Transverse colon (tissue), 4 donors: ENCODE data around the gene SLC6A9. TPM values are rescaled to one million over a fixed set of nuclear protein-coding genes. Genes with fewer than 3 reads are reported as not detected.

ENCODE experiments used
- DNase-seq: peaks from one replicate; pipeline ENCODE4 v3.0.0-alpha.2; 2019
- H3K27ac ChIP-seq, 4 donors: fragments of 200-600 bp; sonication (generic); 2 replicates each; pipeline ENCODE4 v1.5.1; 2016 to 2018; ENCODE audit warnings: inconsistent platforms in 4 of 4
- H3K27me3 ChIP-seq: fragments of 200-600 bp; sonication (generic); 2 replicates; pipeline ENCODE4 v1.5.1; 2017; ENCODE audit warnings: inconsistent platforms
- H3K36me3 ChIP-seq, 4 donors: fragments of 200-600 bp; sonication (generic); 2 replicates each; pipeline ENCODE4 v1.5.1; 2017 to 2019; ENCODE audit warnings: inconsistent platforms in 4 of 4
- H3K4me1 ChIP-seq, 4 donors: fragments of 200-600 bp; sonication (generic); 2 replicates each; pipeline ENCODE4 v1.5.1; 2017 to 2020; ENCODE audit warnings: inconsistent platforms in 4 of 4
- H3K4me3 ChIP-seq, 4 donors: fragments of 200-600 bp; sonication (generic); 1 replicate in 1 of 4; 2 replicates in 3 of 4; pipeline versions ENCODE4 v1.5.1 to v1.6.1; 2017 to 2019; ENCODE audit warnings: inconsistent platforms in 4 of 4
- H3K9me3 ChIP-seq, 2 donors: fragments of 200-600 bp; sonication (generic); 2 replicates each; pipeline ENCODE4 v1.5.1; 2017 to 2019; ENCODE audit warnings: inconsistent platforms in 2 of 2
- EP300 ChIP-seq: sonication (generic); formaldehyde crosslinking; IDR thresholded peaks from one replicate; pipeline ENCODE4 v1.6.1; 2017; ENCODE audit warnings: antibody characterized with exemption, low read depth
- POLR2A ChIP-seq: fragments of 450-650 bp; IDR thresholded peaks from one replicate; pipeline ENCODE4 v1.6.1; 2016; ENCODE audit warnings: antibody characterized with exemption, mild to moderate bottlenecking, moderate library complexity
- POLR2AphosphoS5 ChIP-seq, 3 donors: sonication (generic); formaldehyde crosslinking; IDR thresholded peaks; one replicate each; pipeline ENCODE4 v1.6.1; 2016; ENCODE audit warnings: antibody characterized with exemption in 3 of 3
- WGBS, 2 donors: methylation state at CpG; one replicate each; pipeline ENCODE4 v1.1.5; 2018; ENCODE audit warnings: low coverage in 1 of 2; 5-methylcytosine and 5-hydroxymethylcytosine counted together
- in situ Hi-C, 4 donors: fragments of 200-750 bp; cut with MboI; loops; one replicate each; pipeline versions ENCODE4 v1.15.0 to v1.15.1; 2017; ENCODE audit warnings: low sequenced_read_pairs in 3 of 4, low pct_ligation_motif_present in 1 of 4, low pct_unique_long_range_greater_than_20kb in 1 of 4
- intact Hi-C: fragments of 100-400 bp; cut with DNase I; formaldehyde crosslinking; loops from one replicate; pipeline ENCODE4 v1.15.1; 2023; ENCODE audit warnings: low total_unique reads
- total RNA-seq, 4 donors: library from RNA; depleted of rRNA; stranded (reverse); fragments of >200 nt; gene quantifications; one replicate each; pipeline ENCODE4 v1.1.0, GENCODE V29; 2016
- TF ChIP-seq, protein P1 (sequence below), 5 experiments: fragments of 200-600 bp in 3 of 5; fragments of 450-650 bp in 2 of 5; sonication (generic) in 3 of 5; IDR thresholded peaks; 1 replicate in 2 of 5; 2 replicates in 3 of 5; pipeline ENCODE4 v1.5.1; 2016 to 2017; ENCODE audit warnings: antibody characterized with exemption in 5 of 5, inconsistent platforms in 3 of 5, mild to moderate bottlenecking in 2 of 5, moderate library complexity in 1 of 5

SLC6A9 gene
- total RNA-seq, 4 donors from 2014 or later: 22.4 to 31.8 (median 29.5) TPM

DNA sequence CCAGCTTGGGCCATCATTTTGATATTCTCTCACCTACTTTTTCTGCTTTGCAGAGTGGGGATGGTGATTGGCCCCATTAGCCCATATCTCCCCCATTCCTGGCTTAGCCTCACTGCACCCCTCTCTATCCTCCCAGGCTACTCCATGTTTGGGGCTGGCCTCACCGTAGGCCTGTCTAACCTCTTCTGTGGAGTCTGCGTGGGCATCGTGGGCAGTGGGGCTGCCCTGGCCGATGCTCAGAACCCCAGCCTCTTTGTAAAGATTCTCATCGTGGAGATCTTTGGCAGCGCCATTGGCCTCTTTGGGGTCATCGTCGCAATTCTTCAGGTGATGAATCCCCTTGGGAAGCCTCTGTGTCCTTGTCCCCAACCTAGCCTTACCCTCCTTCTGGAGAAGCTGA lies 54.4 kb downstream of the SLC6A9 start:
- in situ Hi-C loops: no loop called here
- H3K27ac ChIP-seq: no peak overlapping the region
- no peak overlapping the region for H3K4me3 ChIP-seq
- H3K4me1 ChIP-seq: peaks cover 38 to 59% (median 56%) of the 10 kb centered on the region in 4 donors
- H3K27me3 ChIP-seq: no peaks in the 10 kb centered on the region
- H3K9me3 ChIP-seq: no peaks in the 10 kb centered on the region
- 93 to 100% methylated on average over 1 to 8 of the region's 8 CpGs for WGBS, 2 donors
- TF ChIP-seq POLR2AphosphoS5 (IDR thresholded peaks at IDR 0.05) (no peak), EP300 (no peak), POLR2A (no peak)
- no peak for DNase-seq
- H3K36me3 ChIP-seq: peaks cover 0 to 5% (median 0%) of the 10 kb centered on the region in 4 donors
- intact Hi-C loops: no loop called here

DNA sequence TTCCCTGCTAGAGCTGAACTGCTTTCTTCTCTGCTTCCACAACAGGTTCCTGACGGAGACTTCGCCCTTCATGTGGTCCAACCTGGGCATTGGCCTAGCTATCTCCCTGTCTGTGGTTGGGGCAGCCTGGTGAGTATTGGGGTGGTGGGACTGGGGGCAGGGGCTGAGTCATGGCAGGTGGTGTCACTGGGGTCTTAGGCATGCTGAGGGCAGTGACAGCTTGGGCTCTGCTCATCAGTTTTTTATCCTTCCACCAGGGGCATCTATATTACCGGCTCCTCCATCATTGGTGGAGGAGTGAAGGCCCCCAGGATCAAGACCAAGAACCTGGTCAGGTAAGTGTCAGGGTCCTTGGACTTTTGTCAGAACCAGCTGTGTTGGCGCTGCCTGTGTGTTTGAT lies 55.2 kb downstream of the SLC6A9 start:
- in situ Hi-C loops: no loop called here
- H3K27me3 ChIP-seq: no peaks in the 10 kb centered on the region
- H3K27ac ChIP-seq: peak overlapping the region; percentile 90 to 96 (median 96)
- H3K9me3 ChIP-seq: no peaks in the 10 kb centered on the region
- H3K4me3 ChIP-seq: peak overlapping the region in 3 of 4 donors; percentile 60 to 97 (median 93)
- peaks cover 0 to 5% (median 0%) of the 10 kb centered on the region in 4 donors for H3K36me3 ChIP-seq
- intact Hi-C loops: no loop called here
- peaks cover 38 to 57% (median 53%) of the 10 kb centered on the region in 4 donors for H3K4me1 ChIP-seq
- WGBS, 2 donors: 78% methylated on average over 4 of the region's 4 CpGs; no CpG with 5 or more reads in 1 of the 2 donors
- DNase-seq: no peak
- TF ChIP-seq POLR2A (no peak), EP300 (no peak)
- TF ChIP-seq, protein P1, sequence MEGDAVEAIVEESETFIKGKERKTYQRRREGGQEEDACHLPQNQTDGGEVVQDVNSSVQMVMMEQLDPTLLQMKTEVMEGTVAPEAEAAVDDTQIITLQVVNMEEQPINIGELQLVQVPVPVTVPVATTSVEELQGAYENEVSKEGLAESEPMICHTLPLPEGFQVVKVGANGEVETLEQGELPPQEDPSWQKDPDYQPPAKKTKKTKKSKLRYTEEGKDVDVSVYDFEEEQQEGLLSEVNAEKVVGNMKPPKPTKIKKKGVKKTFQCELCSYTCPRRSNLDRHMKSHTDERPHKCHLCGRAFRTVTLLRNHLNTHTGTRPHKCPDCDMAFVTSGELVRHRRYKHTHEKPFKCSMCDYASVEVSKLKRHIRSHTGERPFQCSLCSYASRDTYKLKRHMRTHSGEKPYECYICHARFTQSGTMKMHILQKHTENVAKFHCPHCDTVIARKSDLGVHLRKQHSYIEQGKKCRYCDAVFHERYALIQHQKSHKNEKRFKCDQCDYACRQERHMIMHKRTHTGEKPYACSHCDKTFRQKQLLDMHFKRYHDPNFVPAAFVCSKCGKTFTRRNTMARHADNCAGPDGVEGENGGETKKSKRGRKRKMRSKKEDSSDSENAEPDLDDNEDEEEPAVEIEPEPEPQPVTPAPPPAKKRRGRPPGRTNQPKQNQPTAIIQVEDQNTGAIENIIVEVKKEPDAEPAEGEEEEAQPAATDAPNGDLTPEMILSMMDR (IDR thresholded peaks at IDR 0.05): no peak

DNA sequence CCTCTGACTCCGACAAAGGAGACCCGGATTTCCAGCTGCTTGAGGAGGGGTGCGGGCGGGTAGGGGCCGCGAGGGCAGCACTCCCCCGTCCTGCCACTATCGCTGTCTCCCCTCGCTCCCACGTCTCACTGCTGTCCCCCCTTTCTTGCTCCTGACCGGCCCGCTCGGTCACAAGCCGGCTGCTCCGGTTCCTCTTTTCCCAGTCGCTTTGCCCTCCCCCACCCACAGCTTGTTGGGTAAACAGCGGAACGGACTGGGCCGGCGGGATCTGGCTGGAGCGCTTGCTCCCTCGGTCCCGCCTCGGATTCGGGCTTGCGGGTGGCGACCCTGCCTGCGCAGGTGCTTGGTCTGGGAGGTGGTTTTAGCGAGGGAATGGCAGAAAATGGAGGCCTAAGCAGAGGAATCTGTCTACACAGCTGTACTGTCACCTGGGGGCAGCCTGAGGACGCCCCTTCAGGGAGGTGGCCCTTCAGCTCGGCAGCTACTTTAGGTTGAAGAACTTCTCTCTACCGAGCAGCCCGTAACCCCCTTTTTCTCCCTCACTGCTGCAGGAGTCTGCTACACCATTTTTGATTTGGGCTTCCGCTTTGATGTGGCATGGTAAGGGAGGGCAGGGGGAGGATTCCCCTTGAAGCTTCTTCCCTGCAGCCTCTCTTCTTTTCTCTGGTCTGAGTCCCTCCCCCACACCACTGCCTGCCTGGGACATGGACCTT lies 55.9 kb downstream of the SLC6A9 start:
- TF ChIP-seq EP300 (no peak), POLR2A (no peak), POLR2AphosphoS5 (IDR thresholded peaks at IDR 0.05) (no peak)
- TF ChIP-seq, protein P1 (IDR thresholded peaks at IDR 0.05): no peak
- peak overlapping the region; percentile 90 to 96 (median 96) for H3K27ac ChIP-seq
- H3K9me3 ChIP-seq: no peaks in the 10 kb centered on the region
- intact Hi-C loops (no loop called here), in situ Hi-C loops (no loop called here)
- H3K36me3 ChIP-seq: peaks cover 0 to 5% (median 0%) of the 10 kb centered on the region in 4 donors
- WGBS, 2 donors: 2% methylated on average over 34 of the region's 34 CpGs; no CpG with 5 or more reads in 1 of the 2 donors
- peaks cover 42 to 56% (median 53%) of the 10 kb centered on the region in 4 donors for H3K4me1 ChIP-seq
- no peaks in the 10 kb centered on the region for H3K27me3 ChIP-seq
- DNase-seq: peak; percentile 73
- H3K4me3 ChIP-seq: peak overlapping the region; percentile 60 to 97 (median 94)

DNA sequence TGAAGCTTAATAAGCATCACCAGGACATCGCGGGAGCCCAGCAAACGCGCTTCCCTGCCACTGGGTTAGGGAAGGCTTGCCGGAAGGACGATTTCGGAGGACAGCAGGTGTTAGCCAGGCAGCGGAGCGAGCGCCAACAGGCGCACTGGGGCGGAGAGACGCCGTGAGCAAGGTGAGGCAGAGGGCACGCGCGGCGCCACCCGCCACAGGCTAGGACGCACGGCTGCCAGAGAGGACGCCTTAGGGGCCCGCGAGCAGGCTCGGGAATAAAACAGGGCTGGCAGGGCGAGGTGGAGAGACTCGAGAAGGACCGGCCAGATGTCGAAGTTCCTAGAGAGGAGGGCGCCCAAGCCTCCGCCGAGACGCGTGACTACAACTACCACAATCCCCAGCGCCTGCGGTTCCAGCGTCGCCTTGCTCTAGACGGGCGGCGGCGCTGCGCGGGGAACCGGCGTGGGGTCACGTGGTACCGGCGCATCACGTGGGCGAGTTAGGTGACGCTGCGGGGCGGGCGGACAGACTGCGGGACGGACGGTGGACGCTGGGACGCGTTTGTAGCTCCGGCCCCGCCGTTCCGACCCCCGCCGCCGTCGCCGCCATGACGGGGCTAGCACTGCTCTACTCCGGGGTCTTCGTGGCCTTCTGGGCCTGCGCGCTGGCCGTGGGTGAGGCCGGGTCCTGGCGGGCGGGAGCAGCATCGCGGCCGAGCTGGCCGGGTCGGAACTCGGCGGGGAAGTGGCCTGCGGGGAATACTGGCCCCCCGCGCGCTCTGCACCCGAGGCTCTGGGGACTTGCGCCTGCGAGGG lies 56.6 kb downstream of the SLC6A9 start, which contains the start of gene ATP6V0B:
Gene ATP6V0B, plus strand, starts transcription at position 518 of the 806 bp plus-strand sequence. Its CDS starts 81 bp downstream, at position 599.
- H3K27me3 ChIP-seq: no peaks in the 10 kb centered on the region
- H3K27ac ChIP-seq: peak within 1 kb of the TSS; percentile 90 to 96 (median 96)
- DNase-seq: peak; percentile 98
- intact Hi-C loops: no loop called here
- peak within 1 kb of the TSS; percentile 60 to 97 (median 94) for H3K4me3 ChIP-seq
- in situ Hi-C loops: no loop called here
- WGBS, 2 donors: 0% methylated on average over 66 of the region's 93 CpGs; no CpG with 5 or more reads in 1 of the 2 donors
- H3K36me3 ChIP-seq: peaks cover 0 to 5% (median 0%) of the 10 kb centered on the region in 4 donors
- peaks cover 38 to 52% (median 48%) of the 10 kb centered on the region in 4 donors for H3K4me1 ChIP-seq
- H3K9me3 ChIP-seq: no peaks in the 10 kb centered on the region
- TF ChIP-seq EP300 (no peak), POLR2AphosphoS5 (IDR thresholded peaks at IDR 0.05) (peak; percentile 97), POLR2A (peak; percentile 94)
- TF ChIP-seq, protein P1 (IDR thresholded peaks at IDR 0.05): peak; percentile 9 to 82 (median 24)
